Measurements from ENCODE around the gene TRIP4. TPM values are rescaled to one million over a fixed set of nuclear protein-coding genes. Genes with fewer than 3 reads are reported as not detected.
"Not testable (repeated sequence)": the region's sequence is repeated elsewhere in the genome, so short reads cannot be mapped to it uniquely, and the experiment has no call there.

TRIP4 gene
- total RNA-seq, 1 donor from 2014 or later = 22.6 TPM

DNA sequence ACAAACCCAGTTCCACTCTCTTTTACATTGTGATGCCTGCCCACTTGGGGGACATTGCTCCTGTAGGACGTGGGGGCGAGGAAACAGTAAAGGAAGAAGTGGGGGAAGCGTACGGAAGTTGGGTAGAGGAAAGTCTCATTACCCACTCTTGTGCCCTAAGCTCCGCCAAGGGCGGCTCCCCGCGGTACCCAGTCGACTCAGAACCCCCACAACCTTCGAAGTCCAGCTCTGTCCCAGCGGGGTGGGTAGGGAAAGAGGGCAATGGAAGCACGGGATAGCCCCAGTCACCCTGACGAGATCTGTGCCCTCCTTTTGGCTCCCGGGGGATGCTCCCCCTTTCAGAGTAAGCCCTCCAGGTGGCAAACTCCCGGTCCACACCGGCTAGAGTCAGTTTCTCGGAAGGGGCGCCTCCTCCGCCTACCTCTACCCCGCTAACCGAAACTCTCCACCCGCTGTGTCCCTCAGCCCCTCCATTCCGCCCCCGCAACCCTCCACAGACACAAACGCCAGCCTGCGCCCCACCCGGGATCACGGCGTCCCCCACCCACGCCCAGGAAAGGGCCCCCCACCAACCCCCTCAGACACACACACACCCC, 32.2 kb upstream of the TRIP4 start:
- H3K36me3 Mint-ChIP-seq = no peaks in the 10 kb centered on the region
- peak in 1 of 2 experiments; percentile 57 for DNase-seq (ENCODE audit: low spot score in 2 of 2, unreplicated experiment in 2 of 2)

DNA sequence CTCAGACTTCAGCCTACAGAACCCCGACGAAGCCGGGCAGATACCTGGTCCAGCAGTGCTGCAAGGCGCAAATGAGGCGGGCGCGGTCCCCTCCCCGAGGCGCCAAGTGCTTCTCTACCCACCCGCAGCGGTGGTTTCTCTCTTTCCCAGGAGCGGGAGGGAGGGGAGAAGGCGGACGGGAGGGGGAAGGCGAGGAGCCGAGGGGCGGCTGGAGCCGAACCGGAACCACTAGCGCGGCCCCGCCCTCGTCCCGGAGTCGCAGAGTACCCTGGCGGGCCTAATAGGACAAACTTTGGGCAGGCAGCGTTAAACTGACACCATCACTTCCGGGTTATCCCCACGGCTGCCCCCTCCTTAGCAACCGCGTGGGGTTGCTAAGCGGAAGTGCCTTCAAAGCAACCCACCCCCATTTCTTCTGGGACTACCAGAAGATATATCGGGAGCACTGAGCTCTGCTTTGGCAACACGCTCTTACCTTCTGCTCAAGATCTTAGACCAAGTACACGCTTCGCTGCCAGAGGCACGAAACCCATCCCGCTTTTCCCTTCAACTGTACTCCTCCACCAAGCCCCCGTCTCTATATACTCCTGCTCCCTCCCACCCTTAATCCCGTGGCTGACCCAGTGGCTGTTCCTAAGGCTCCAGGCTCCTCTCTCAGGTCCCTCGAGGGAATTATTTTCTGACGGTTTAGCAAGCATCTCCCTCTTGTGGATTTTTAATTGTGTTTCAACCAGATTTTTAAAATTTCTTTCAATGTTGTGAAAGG, 31.5 kb upstream of the TRIP4 start, which contains the start of gene CSNK1G1:
Gene CSNK1G1 (minus strand): TSS at position 230 of the 766 bp plus-strand sequence. CDS start 55,674 bp downstream, outside the sequence.
- DNase-seq (ENCODE audit: low spot score in 2 of 2, unreplicated experiment in 2 of 2) = peak; percentile 90 to 93
- Mint-ChIP-seq H3K27me3 (ENCODE audit: low read depth) (no peaks in the 10 kb centered on the region), H3K4me3 (peak within 1 kb of the TSS; percentile 99), H3K27ac (peak within 1 kb of the TSS; percentile 100), H3K4me1 (peaks cover 15% of the 10 kb centered on the region), H3K36me3 (no peaks in the 10 kb centered on the region), H3K9me3 (no peaks in the 10 kb centered on the region)
- TF ChIP-seq, protein P1, sequence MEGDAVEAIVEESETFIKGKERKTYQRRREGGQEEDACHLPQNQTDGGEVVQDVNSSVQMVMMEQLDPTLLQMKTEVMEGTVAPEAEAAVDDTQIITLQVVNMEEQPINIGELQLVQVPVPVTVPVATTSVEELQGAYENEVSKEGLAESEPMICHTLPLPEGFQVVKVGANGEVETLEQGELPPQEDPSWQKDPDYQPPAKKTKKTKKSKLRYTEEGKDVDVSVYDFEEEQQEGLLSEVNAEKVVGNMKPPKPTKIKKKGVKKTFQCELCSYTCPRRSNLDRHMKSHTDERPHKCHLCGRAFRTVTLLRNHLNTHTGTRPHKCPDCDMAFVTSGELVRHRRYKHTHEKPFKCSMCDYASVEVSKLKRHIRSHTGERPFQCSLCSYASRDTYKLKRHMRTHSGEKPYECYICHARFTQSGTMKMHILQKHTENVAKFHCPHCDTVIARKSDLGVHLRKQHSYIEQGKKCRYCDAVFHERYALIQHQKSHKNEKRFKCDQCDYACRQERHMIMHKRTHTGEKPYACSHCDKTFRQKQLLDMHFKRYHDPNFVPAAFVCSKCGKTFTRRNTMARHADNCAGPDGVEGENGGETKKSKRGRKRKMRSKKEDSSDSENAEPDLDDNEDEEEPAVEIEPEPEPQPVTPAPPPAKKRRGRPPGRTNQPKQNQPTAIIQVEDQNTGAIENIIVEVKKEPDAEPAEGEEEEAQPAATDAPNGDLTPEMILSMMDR (IDR thresholded peaks at IDR 0.05; ENCODE audit: unreplicated experiment) = no peak

More for the DNA sequence above, 32.2 kb upstream of the TRIP4 start:
- Mint-ChIP-seq H3K9me3 (no peaks in the 10 kb centered on the region), H3K27me3 (ENCODE audit: low read depth) (no peaks in the 10 kb centered on the region), H3K4me3 (peak overlapping the region; percentile 99), H3K27ac (peak overlapping the region; percentile 100), H3K4me1 (peaks cover 18% of the 10 kb centered on the region)
- TF ChIP-seq, protein P1 (IDR thresholded peaks at IDR 0.05; ENCODE audit: unreplicated experiment) = no peak

DNA sequence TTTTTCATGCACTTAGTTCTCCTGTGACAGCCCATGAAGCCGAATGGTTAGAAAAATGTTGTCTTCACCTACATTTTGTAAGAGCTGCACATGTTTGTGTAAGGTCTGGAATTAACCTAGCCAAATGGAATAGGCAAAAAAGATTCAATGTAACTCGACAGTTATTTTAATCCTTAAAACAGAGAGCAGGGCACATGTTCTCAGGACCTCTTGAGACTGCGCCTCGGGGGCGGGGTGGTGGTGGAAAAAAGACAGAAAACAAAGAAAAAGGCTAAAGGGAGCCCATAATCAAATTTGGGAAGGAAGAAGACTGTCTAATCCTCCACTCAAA, 31.0 kb upstream of the TRIP4 start:
- Mint-ChIP-seq H3K4me1 (peaks cover 14% of the 10 kb centered on the region), H3K27ac (peak overlapping the region; percentile 100), H3K36me3 (no peaks in the 10 kb centered on the region), H3K27me3 (ENCODE audit: low read depth) (no peaks in the 10 kb centered on the region), H3K9me3 (no peaks in the 10 kb centered on the region), H3K4me3 (peak overlapping the region; percentile 99)
- TF ChIP-seq, protein P1 (IDR thresholded peaks at IDR 0.05; ENCODE audit: unreplicated experiment) = no peak
- no peak for DNase-seq (ENCODE audit: low spot score in 2 of 2, unreplicated experiment in 2 of 2)

DNA sequence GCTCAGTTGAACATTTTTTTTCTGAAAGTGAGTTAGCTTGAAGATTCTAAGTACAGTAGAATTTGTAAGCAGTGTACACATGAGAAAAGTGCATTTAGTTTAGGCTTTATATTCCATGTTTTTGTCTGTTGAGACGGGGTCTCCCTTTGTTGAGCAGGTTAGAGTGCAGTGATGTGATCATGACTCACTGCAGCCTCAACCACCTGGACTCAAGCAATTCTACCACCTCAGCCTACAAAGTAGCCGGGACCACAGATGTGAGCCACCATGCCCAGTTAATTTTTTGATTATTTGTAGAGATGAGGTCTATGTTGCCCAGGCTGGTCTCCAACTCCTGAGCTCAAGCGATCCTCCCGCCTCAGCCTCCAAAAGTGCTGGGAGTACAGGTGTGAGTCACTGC, 26.4 kb upstream of the TRIP4 start:
- TF ChIP-seq, protein P1 (IDR thresholded peaks at IDR 0.05; ENCODE audit: unreplicated experiment) = no peak
- Mint-ChIP-seq H3K9me3 (no peaks in the 10 kb centered on the region), H3K27ac (no peak overlapping the region), H3K4me3 (no peak overlapping the region), H3K36me3 (peaks cover 2% of the 10 kb centered on the region), H3K27me3 (ENCODE audit: low read depth) (no peaks in the 10 kb centered on the region), H3K4me1 (peaks cover 4% of the 10 kb centered on the region)
- DNase-seq (ENCODE audit: low spot score in 2 of 2, unreplicated experiment in 2 of 2) = no peak

DNA sequence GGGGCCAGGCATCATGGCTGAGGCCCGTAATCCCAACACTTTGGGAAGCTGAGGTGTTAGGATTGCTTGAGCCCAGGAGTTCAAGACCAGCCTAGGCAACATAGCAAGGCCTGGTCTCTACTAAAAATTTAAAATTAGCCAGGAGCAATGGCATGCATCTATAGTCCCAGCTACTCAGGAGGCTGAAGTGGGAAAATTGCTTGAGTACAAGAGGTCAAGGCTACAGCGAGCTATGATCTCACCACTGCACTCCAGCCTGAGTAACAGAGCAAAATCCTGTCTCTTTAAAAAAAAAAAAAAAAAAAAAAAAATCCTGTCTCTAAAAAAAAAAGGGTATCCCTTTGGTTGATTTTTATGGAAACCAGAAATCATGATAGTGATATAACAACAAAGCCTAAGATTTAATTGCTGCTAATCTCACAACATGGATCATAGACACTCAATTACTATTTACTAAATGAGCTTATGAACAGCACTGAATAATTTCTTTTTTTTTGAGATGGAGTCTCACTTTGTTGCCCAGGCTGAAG, 18.5 kb upstream of the TRIP4 start:
- no peaks in the 10 kb centered on the region for H3K9me3 Mint-ChIP-seq
- TF ChIP-seq, protein P1 (IDR thresholded peaks at IDR 0.05; ENCODE audit: unreplicated experiment) = no peak
- no peak for DNase-seq (ENCODE audit: low spot score in 2 of 2, unreplicated experiment in 2 of 2)
- H3K4me1 Mint-ChIP-seq = no peaks in the 10 kb centered on the region
- no peaks in the 10 kb centered on the region for H3K27me3 Mint-ChIP-seq (ENCODE audit: low read depth)
- H3K4me3 Mint-ChIP-seq = no peak overlapping the region
- no peak overlapping the region for H3K27ac Mint-ChIP-seq
- H3K36me3 Mint-ChIP-seq = peaks cover 4% of the 10 kb centered on the region

DNA sequence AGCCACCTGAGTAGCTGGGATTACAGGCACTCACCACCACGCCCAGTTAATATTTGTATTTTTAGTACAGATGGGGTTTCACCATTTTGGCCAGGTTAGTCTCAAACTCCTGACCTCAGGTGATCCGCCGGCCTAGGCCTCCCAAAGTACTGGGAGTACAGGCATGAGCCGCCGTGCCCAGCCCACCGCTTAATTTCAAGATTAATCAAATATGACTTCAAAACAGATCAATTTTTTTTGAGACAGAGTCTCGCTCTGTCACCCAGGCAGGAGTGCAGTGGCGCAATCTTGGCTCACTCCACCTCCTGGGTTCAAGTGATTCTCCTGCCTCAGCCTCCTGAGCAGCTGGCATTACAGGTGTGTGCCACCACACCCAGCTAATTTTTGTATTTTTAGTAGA, 16.3 kb upstream of the TRIP4 start:
- H3K4me1 Mint-ChIP-seq; H3K27ac Mint-ChIP-seq; H3K36me3 Mint-ChIP-seq; H3K27me3 Mint-ChIP-seq (ENCODE audit: low read depth); DNase-seq (ENCODE audit: low spot score in 2 of 2, unreplicated experiment in 2 of 2); H3K4me3 Mint-ChIP-seq; H3K9me3 Mint-ChIP-seq: not testable (repeated sequence)
